Measurements from ENCODE around the gene RUBCN.

DNA sequence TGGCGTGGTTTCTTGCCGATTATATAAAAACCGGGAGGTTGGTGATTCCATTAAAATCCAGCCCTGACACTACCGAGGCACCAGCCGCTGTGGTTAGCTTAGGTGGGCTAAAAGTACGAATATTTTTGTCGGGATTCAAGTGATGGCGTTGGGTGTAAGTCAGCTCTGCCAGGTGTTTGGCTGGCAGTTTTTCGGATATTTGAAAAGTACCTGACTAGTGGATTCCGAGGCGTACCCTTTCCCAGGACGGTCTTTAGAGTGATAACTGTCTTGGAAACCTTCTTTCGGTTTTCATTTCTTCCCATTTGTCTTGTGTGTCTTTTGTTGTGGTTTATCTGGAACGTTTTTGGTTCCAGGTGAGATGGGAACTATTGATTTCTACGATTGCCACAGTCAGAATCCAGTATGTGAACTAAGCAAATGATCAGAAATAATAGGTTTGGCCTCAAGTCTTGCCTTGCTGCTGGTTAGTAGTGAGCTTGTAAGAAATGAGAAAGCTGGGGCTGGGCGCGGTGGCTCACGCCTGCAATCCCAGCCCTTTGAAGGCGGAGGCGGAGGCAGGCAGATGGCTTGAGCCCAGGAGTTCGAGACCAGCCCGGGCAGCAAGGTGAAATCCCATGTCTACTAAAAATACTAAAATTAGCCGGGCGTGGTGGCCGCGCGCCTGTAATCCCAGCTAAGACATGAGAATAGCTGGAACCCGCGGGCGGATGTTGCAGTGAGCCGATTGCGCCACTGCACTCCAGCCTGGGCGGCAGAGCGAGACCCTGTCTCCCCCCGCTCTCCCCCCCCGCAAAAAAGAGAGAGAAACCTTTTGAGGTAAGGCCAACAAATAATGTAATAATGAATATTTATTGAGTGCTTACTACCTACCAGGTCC is 14.4 kb upstream of the RUBCN start:
- TF ChIP-seq RARB (CRISPR knock-in tag; IDR thresholded peaks at IDR 0.05) (no peak), ARNTL (CRISPR knock-in tag; IDR thresholded peaks at IDR 0.05; ENCODE audit: borderline replicate concordance, low read depth) (no peak)
